ENCODE measurements around the gene STIP1.

GRCh38 chr11:64220271-64220670, 34.3 kb downstream of the STIP1 start:
- TF ChIP-seq CTCF (IDR thresholded peaks at IDR 0.05) (no peak), POLR2A (IDR thresholded peaks at IDR 0.05) (no peak)

Measured in lower leg skin (tissue), 3 donors.